GM12875 (cell line): ENCODE results near the gene CDC42BPB.
A peak's percentile ranks its signal among the peaks of the same experiment; 100 is the strongest.

Experiments
- H3K4me3 ChIP-seq: one replicate; pipeline ENCODE4 v1.5.1; 2011; ENCODE audit warnings: low read depth, low read length, control low read depth
- CTCF ChIP-seq: IDR thresholded peaks from 2 replicates; pipeline ENCODE4 v1.5.1; 2011; ENCODE audit warnings: low read depth, mild to moderate bottlenecking, control low read depth, inconsistent platforms, low read length, moderate library complexity, borderline replicate concordance; ENCODE audit not compliant: insufficient read depth

The CDC42BPB gene

GRCh38 chr14:103091883-103092222 is 34.5 kb upstream of the CDC42BPB start:
- peak overlapping the region; percentile 7 for H3K4me3 ChIP-seq

GRCh38 chr14:103091041-103091882 is 33.9 kb upstream of the CDC42BPB start:
- peak overlapping the region; percentile 40 for H3K4me3 ChIP-seq
- TF ChIP-seq CTCF: peak; percentile 64

More at GRCh38 chr14:103091883-103092222, 34.5 kb upstream of the CDC42BPB start:
- no peak for TF ChIP-seq CTCF

GRCh38 chr14:103090481-103091020 is 33.2 kb upstream of the CDC42BPB start:
- H3K4me3 ChIP-seq: no peak overlapping the region
- no peak for TF ChIP-seq CTCF

- H3K4me3 ChIP-seq: no peak overlapping the region
- no peak for TF ChIP-seq CTCF
Measured at GRCh38 chr14:103089386-103090335, 32.3 kb upstream of the CDC42BPB start.

- TF ChIP-seq CTCF: no peak
- no peak overlapping the region for H3K4me3 ChIP-seq
Measured at GRCh38 chr14:103088921-103089320, 31.6 kb upstream of the CDC42BPB start.

GRCh38 chr14:103087343-103087835 is 30.0 kb upstream of the CDC42BPB start:
- TF ChIP-seq CTCF: no peak
- H3K4me3 ChIP-seq: no peak overlapping the region
